Activated CD4-positive, alpha-beta T cell treated with anti-CD3 and anti-CD28 coated beads, Interleukin-2, amount 50 U/mL, for 48 hours (primary cell): Measurements from ENCODE around the gene DCTN2.
A peak's percentile ranks its signal among the peaks of the same experiment; 100 is the strongest.
"Not testable (repeated sequence)": the region's sequence is repeated elsewhere in the genome, so short reads cannot be mapped to it uniquely, and the experiment has no call there.

Experiments
- DNase-seq, 2 experiments: peaks; one replicate each; pipeline ENCODE4 v3.0.0-alpha.2; 2020

DCTN2 gene

DNA sequence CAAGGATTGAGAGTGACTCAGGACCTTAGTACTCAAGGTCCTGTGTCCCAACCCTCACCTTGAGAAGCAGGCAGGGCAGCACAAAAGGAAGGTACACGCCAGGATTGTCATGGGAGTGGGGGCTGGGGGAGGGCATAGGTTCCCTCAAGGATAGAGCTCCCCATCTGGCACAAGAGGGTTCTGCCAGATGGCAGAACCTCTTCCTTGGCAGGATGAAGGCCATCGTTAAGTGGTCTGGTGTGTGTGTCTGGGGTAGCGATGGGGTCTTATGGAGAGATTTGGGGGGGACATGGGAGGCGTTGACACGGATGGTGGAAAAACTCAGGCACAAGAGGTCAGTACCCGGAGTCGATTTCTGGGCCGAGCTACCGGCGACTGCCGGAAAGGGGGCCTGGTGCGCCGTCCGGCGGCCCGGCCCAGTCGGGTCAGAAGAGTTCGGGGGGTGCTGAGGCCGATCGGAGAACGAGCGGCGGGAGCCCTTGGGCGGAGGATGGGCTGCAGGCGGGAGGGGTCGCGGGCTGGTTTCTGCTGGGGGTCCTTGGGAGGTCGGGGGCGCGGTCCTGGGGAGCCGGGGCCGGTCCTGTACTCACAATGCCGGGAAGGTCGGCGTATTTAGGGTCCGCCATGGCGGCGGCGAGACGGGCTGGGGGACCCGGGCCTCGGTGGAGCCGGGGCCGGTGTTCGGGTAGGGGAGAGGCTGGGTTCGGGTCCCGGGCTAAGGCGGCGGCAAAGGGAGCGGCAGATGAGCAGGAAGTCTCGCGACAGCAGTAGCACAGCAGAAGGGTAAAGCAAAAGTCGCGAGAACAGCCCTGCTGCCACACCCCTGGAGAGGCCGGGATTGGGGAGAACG lies at the start of gene DCTN2:
Gene DCTN2 (minus strand): TSS at position 755 of the 850 bp plus-strand sequence. CDS start 129 bp downstream, at position 626.
- peak; percentile 94 to 97 for DNase-seq

GRCh38 chr12:57593187-57593586 lies 46.2 kb upstream of the DCTN2 start:
- DNase-seq, result no peak

GRCh38 chr12:57592551-57593165 lies 45.7 kb upstream of the DCTN2 start:
- DNase-seq, result no peak

DNA sequence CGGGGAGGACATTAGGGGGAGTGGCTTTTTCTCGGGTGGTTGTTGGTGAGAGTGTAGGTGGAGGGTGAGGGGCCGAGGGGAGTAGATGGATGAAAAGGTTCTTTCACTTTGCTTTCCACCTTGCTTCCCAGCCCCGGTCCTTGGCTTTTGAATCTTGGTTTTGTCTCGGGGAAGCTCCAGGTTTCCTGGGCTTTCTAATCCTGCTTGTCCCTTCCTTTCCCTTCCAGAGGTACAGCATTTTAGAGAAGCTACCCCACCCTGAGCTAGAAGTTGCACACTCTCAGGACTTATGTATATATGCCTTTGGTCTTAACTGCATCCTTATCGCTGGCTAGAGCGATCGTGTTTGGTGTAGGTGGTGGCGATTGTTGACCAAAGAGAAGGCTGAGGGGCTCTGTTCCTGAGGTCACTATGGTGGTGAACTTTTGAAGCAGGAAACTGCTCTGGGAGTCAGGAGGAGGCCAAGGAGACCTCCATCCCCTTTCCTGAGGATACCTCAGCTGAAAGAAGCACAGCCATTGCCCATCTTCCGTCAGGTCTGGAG lies 44.9 kb upstream of the DCTN2 start:
- no peak for DNase-seq

DNA sequence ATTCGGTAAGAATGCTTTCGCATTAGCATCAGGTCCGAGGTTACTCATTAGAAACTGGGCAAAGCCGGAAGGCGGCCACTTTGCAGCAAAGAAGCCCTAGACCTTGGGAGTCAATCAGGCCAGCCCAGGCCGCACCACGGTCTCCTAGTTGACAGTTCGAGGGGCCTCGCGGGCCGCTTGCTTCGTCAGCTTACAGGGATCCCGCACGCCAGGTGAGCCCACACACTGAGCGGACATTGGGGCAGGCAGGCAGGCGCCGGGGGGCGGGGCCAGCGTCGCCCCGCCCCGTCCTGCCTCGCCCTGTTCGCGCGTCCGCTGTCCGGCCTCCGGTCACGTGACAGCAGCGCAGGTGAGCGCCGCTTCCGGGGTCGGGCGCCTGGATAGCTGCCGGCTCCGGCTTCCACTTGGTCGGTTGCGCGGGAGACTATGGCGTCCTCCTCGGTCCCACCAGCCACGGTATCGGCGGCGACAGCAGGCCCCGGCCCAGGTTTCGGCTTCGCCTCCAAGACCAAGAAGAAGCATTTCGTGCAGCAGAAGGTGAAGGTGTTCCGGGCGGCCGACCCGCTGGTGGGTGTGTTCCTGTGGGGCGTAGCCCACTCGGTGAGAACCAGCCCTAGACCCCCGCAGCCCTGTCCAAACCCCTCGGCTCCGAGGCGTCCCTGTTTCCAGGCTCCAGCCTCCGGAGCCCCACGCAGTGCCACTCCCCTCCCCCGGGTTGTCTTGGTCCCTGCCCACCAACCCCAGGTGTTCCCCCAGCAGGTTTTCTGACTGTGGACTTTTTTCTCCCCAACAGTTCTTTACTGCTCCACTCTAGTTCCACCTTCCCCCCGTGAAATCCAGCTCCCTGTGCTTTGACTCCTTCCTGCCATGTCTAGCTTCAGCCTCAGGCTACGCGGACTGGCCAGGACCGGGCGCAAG lies 44.1 kb upstream of the DCTN2 start, which contains the start of gene PIP4K2C:
Gene PIP4K2C (plus strand): TSS at position 329 of the 918 bp plus-strand sequence. CDS start 98 bp downstream, at position 427.
- DNase-seq, result peak; percentile 79 to 83

DNA sequence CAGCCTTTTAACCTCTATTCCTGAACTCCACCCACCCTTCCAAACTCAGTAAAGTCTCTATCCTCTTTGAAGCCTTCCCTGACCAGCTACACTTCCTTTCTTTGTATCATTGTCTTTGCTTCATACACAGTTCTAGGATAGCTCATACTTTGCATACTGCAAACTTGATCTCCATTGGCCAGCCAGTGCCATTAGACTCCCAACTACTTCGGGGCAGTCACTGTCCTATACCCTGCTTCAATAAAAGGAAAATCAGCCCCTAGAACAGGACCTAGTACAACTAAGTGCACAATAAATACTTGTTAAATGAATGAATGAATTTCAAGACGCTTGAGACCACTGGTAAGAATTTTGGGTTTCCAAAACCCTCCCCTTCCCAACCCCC lies 43.5 kb upstream of the DCTN2 start:
- no peak for DNase-seq

DNA sequence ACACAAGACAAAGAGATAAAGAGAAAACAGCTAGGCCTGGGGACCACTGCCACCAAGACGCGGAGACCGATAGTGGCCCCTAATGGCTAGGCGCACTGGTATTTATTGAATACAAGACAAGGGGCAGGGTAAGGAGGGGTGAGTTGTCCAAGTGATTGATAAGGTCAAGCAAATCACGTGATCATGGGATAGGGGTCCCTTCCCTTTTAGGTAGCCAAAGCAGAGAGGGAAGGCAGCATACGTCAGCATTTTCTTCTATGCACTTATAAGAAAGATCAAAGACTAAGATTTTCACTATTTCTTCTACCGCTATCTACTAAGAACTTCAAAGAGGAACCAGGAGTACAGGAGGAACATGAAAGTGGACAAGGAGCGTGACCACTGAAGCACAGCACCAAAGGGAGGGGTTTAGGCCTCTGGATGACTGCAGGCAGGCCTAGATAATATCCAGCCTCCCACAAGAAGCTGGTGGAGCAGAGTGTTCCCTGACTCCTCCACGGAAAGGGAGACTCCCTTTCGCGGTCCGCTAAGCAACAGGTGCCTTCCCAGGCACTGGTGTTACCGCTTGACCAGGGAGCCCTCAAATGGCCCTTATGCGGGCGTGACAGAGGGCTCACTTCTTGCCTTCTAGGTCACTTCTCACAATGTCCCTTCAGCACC lies 42.1 kb upstream of the DCTN2 start:
- not testable (repeated sequence) for DNase-seq

- no peak for DNase-seq
These were observed 39.9 kb upstream of the DCTN2 start for GRCh38 chr12:57586832-57587429.

DNA sequence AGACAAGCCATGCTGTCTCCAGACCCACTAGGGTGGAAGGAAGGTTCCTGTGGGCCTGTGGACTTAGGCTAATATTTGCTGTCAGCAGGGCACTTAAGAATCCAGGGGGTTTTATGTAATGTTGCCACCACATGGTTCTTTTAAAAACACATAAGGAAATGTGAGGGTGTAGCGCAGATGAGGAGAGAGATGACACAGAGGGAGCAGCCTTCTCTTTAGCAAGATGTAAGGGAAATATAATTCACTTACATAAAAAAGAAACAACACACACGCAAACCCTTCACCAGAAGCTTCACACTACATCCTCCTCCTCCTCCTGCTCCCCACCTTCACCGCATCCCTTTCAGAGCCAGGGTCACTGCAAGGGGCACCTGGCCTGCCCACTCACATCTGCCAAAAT lies 39.1 kb upstream of the DCTN2 start:
- DNase-seq, result no peak

DNA sequence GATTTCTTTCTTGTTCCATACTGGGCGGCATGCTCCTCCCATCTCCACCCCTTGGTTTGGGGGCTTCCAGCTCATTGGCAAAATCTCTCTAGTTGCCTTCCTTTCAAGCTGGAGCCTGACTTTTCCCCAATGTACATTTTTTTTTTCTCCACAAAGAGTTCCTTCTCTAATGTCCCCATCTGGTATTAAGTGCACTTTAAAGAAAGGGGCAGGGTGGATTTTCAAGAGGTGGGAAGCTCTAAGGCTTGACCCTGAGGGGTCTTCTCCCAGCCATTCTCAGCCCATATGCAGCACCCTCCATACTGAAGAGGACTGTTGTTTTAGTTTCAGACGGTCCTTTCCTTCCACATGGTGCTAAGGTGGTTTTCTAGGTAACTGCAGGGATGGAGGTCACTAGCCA lies 38.2 kb upstream of the DCTN2 start:
- DNase-seq, result no peak

DNA sequence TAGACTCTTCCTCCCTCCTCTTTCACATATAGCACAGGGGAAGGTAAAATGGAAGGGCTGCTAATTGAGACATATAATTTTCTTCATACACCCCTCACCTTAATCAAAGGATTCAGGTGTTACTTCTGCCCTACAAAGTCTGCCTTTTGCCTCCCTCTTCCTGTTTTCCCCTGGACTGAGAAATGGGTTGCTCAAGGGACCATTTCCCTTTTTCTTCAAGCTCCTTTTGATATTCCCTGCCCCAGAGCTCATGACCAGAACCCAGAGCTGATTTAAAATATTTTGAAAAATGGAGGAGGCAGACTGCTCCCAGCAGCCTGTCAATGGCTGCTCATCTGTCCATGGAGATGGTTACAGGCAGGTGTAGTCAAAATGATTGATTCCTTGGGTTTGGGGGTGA lies 37.7 kb upstream of the DCTN2 start:
- no peak for DNase-seq

DNA sequence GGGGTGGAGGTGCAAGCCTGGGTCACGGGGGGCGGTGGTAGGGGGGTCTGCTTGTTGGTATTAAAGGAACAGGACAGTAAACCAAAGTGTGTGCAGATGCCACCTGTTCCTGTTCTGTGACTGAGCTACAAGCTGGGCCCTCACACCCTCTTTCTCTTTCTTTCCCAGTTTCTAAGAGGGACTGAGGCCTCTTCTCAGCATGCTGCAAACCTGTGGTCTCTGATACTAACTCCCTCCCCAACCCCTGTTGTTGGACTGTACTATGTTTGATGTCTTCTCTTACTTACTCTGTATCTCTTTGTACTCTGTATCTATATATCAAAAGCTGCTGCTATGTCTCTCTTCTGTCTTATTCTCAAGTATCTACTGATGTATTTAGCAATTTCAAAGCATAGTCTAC lies 37.1 kb upstream of the DCTN2 start:
- no peak for DNase-seq

- peak; percentile 58 to 66 for DNase-seq
These were observed 36.2 kb upstream of the DCTN2 start for GRCh38 chr12:57583008-57583831.

DNA sequence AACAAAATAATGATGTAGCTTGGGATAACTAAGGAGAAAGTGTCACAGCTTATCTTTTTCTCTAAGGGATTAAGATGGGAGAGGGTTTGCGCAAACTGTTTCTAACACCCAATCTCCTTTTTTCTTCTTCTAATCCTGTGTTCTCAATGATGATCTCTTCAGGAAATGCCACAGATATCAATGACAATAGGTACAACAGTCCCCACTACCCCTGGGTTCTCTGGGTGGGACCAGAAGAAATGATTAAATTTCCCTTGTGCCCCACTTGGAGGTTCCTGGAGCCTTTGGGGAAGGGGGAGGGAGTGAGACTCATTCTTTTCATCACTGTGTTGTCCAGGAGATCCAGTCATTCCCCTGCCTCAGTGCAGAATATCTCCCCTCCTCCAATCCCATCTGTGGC lies 35.4 kb upstream of the DCTN2 start:
- no peak for DNase-seq

DNA sequence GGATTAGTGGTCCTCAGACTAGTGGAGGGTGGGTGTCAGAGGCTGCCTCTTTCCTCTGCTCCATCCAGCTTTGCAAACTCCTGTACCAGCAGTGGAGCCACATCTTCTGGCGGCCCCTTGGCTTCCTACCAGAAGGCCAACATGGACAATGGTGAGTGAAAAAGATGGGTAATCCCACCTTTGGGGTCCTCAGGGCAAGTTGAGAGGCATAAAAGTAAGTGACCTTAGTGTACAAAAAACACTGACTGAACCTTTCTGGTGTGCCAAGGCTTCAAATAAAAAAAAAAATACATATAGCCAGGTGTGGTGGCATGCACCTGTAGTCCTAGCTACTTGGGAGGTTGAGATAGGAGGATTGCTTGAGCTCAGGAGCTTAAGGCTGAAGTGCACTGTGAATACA lies 34.8 kb upstream of the DCTN2 start:
- DNase-seq, result no peak

- DNase-seq, result no peak
These were observed 33.4 kb upstream of the DCTN2 start for GRCh38 chr12:57580466-57580795.

DNA sequence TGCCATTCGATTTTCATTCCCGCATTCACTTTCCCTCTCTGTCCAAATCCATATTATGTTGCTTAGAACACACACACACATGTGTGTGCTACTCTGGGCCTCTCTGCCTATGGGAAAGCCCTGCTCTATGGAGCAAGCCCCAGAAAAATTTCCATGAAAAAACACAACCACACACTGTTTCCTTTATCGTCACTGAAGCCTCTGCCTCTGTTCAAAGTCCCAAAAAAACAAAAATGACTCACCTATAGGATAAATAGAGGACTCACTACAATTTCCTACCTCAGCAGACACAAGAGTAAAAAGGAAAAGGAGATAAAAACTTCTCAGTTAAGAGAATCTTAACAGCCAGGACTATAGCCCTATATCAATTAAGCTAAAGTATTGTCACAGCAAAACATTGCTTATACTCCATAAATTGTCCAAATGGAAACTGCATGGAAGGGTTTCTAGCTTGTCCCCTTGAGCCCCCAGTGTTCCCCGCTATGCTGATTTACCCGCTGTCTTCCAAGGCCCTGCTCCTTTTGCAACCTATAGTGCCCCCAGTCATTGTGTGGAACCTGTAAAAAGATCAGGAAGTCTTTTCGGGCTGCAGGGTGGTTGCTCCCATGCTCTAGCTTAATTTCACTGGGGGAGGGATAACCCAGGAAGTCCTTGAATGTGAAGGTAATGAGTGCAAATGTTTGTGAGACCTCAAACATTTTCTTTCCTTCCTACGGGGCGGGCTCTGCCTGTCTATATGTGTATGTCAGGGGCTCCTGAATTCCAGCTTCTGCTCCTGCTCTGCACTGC lies 32.9 kb upstream of the DCTN2 start:
- no peak for DNase-seq

- DNase-seq, result no peak
These were observed 32.0 kb upstream of the DCTN2 start for GRCh38 chr12:57579011-57579410.

DNA sequence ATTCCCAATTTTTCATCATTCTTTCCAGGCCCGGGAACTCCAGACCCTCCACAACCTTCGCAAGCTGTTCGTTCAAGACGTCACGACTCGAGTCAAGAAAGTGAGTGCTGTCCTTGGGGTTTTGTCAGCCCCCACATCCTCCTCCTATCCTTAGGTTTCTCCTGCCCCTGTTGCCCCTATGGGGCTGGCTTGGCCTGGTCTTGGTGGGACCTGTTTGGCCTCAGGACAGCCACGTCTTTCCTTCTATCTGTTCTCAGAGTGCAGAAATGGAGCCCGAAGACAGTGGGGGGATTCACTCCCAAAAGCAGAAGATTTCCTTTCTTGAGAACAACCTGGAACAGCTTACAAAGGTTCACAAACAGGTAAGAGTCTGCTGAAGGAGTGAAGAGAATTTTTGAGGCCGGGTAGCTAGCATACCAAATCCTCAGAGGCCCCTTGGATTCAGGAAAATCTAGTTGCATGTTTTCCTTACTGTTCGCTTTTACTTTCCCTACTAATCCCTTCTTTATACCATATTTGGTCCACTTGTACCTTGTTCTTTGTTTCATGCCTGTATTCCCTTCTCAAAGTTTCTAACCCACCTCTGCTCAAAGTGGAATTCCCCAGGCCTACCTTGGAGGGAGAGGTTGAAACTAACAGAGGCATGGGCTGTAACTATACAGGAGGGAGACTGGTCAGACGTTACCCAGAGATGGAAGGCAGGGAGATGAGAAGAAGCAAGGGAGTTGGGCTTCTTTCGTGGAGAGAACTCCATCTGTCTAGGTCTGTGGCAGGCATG lies 31.2 kb upstream of the DCTN2 start:
- no peak for DNase-seq
